Measurements from ENCODE around the gene CDC14A. TPM values are rescaled to one million over a fixed set of nuclear protein-coding genes. Genes with fewer than 3 reads are reported as not detected.

Gene CDC14A
- total and polyA plus RNA-seq, 2 of the 8 experiments (the other 6 are each of a cell fraction or from before 2014, with no cell fraction given), result 3.2 to 8.9 TPM

DNA sequence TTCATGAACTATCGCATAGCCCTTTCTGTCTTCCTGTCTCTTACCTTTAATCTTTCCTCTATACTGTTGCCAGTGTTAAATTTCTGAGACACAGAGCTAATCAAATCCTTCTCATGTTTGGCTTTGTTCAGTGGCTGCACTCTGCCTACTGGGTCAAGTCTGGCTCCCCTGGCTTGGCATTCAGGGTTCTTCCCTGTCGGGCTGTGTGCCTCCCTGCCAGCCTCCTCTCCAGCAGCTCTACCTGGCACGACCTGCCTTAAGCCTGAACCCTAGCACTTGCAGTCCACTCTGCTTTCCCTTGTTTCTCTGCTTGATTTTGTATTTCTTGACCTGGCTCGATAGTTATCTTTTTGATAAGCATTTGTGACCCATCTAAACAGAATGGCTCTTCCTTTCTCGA, 159.5 kb downstream of the CDC14A start:
- FAIRE-seq, result no peak
- 94% methylated on average over 5 of the region's 5 CpGs; no CpG with 5 or more reads in 1 of the 2 experiments for WGBS, 2 experiments (ENCODE audit: extremely low coverage in 1 of 2, insufficient coverage in 1 of 2, insufficient read length in 1 of 2, insufficient replicate concordance in 2 of 2, low coverage in 1 of 2, low lambda C conversion rate in 2 of 2, missing lambda C conversion rate in 1 of 2)
- Histone ChIP-seq H3K4me1 (replicated peaks in 1 of 4; ENCODE audit: control insufficient read depth in 3 of 4, insufficient read depth in 4 of 4, low read length in 3 of 4) (no peaks in the 10 kb centered on the region), H3K27ac (ENCODE audit: low read depth, low read length) (no peak overlapping the region), H2BK20ac (ENCODE audit: low read length) (no peak overlapping the region), H3K18ac (ENCODE audit: extremely low read depth, low read length) (no peak overlapping the region), H2BK12ac (ENCODE audit: low read depth, low read length) (no peak overlapping the region), H2AK5ac (ENCODE audit: low read depth, low read length) (no peak overlapping the region), H4K91ac (replicated peaks; ENCODE audit: insufficient read length, low read length) (no peak overlapping the region), H3K4ac (replicated peaks; ENCODE audit: insufficient read length, low read depth, low read length) (no peak overlapping the region), H4K5ac (ENCODE audit: insufficient read length, low read depth, low read length) (no peak overlapping the region), H3K56ac (replicated peaks; ENCODE audit: insufficient read length, low read depth, low read length) (no peak overlapping the region), H3K23me2 (ENCODE audit: low read depth, low read length) (no peaks in the 10 kb centered on the region), H2BK120ac (replicated peaks; ENCODE audit: low read depth, low read length) (no peak overlapping the region), H2BK15ac (ENCODE audit: low read length) (no peak overlapping the region), H3K9ac (replicated peaks in 1 of 4; ENCODE audit: extremely low read depth in 1 of 4, low read depth in 3 of 4, low read length in 3 of 4) (no peak overlapping the region), H3K4me2 (ENCODE audit: insufficient read depth in 1 of 2, low read depth in 2 of 2, low read length in 2 of 2) (no peak overlapping the region), H3K9me3 (ENCODE audit: insufficient read depth in 2 of 2, low read depth in 1 of 2, low read length in 1 of 2) (no peaks in the 10 kb centered on the region), H3K23ac (ENCODE audit: insufficient read length) (no peak overlapping the region), H3K4me3 (ENCODE audit: extremely low read depth in 1 of 4, insufficient read depth in 2 of 4, low read depth in 3 of 4, low read length in 4 of 4) (no peak overlapping the region), H3K79me1 (ENCODE audit: low read depth, low read length) (no peaks in the 10 kb centered on the region; the same call in 1 of the 2 replicates), H2AFZ (ENCODE audit: low read length) (no peak overlapping the region), H3K14ac (ENCODE audit: insufficient read length) (no peak overlapping the region), H3K36me3 (ENCODE audit: control insufficient read depth in 2 of 4, insufficient read depth in 4 of 4, low read length in 3 of 4) (no peaks in the 10 kb centered on the region; a peak in 2 of 8 replicates), H3K79me2 (ENCODE audit: control insufficient read depth in 1 of 2, insufficient read depth in 2 of 2, low read length in 2 of 2) (no peaks in the 10 kb centered on the region), H2BK5ac (ENCODE audit: low read depth, low read length) (no peak overlapping the region), H4K20me1 (replicated peaks in 1 of 2; ENCODE audit: control insufficient read depth in 1 of 2, insufficient read depth in 2 of 2, low read length in 2 of 2) (no peaks in the 10 kb centered on the region), H3K27me3 (replicated peaks in 1 of 4; ENCODE audit: control insufficient read depth in 3 of 4, extremely low read depth in 1 of 4, insufficient read depth in 3 of 4, low read length in 3 of 4) (no peaks in the 10 kb centered on the region), H4K8ac (ENCODE audit: extremely low read depth, insufficient read depth, low read length) (no peak overlapping the region)
- ChIA-PET CTCF (ENCODE audit: partially characterized antibody) (interaction anchor here (1.1 to 1.2 kb wide), 3 partner anchors 10 to 48 kb away, joined by 3 read pairs; no protein-coding TSS in a partner anchor), POLR2A (ENCODE audit: partially characterized antibody) (no interaction called here)
- DNase-seq (ENCODE audit: low read depth in 1 of 2, low spot score in 2 of 2), result no peak
- no peak for TF ChIP-seq BCL11A (IDR thresholded peaks at IDR 0.05; ENCODE audit: low read depth in 2 of 2, low read length in 2 of 2)
- TF ChIP-seq MAFK (IDR thresholded peaks at IDR 0.05; ENCODE audit: low read depth, low read length), result no peak
- no peak for TF ChIP-seq TAF1 (IDR thresholded peaks at IDR 0.05; ENCODE audit: low read depth, low read length)
- TF ChIP-seq NANOG (IDR thresholded peaks at IDR 0.05; ENCODE audit: insufficient read depth, low read depth, low read length, poor library complexity, severe bottlenecking), result no peak
- TF ChIP-seq, protein P1, sequence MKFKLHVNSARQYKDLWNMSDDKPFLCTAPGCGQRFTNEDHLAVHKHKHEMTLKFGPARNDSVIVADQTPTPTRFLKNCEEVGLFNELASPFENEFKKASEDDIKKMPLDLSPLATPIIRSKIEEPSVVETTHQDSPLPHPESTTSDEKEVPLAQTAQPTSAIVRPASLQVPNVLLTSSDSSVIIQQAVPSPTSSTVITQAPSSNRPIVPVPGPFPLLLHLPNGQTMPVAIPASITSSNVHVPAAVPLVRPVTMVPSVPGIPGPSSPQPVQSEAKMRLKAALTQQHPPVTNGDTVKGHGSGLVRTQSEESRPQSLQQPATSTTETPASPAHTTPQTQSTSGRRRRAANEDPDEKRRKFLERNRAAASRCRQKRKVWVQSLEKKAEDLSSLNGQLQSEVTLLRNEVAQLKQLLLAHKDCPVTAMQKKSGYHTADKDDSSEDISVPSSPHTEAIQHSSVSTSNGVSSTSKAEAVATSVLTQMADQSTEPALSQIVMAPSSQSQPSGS (IDR thresholded peaks at IDR 0.05; ENCODE audit: low read length), result no peak
- no peak for TF ChIP-seq RBBP5 (IDR thresholded peaks at IDR 0.05; ENCODE audit: borderline replicate concordance, low read depth, low read length)
- no peak for TF ChIP-seq RNF2 (IDR thresholded peaks at IDR 0.05; ENCODE audit: borderline replicate concordance, low read depth, low read length, missing control alignments, poor library complexity, severe bottlenecking)
- TF ChIP-seq ZNF274 (IDR thresholded peaks at IDR 0.05; ENCODE audit: borderline replicate concordance, extremely low read depth, low read length), result no peak
- no peak for TF ChIP-seq KDM5A (IDR thresholded peaks at IDR 0.05; ENCODE audit: low read length)
- no peak for TF ChIP-seq SP4 (IDR thresholded peaks at IDR 0.05; ENCODE audit: low read length)
- no peak for TF ChIP-seq TBP (IDR thresholded peaks at IDR 0.05; ENCODE audit: low read depth, low read length)
- TF ChIP-seq SAP30 (IDR thresholded peaks at IDR 0.05; ENCODE audit: insufficient read depth, insufficient replicate concordance, low read length), result no peak

All from H1 (cell line).